DOHH2 (cell line): ENCODE data around the gene PICALM.

ENCODE experiments used
- H3F3A ChIP-seq: fragments of 200-600 bp; sonication (generic), shearing (Covaris generic); 2 replicates; pipeline ENCODE4 v1.6.0; 2016; ENCODE audit warnings: antibody characterized with exemption, mild to moderate bottlenecking; ENCODE audit not compliant: control insufficient read depth, insufficient read depth
- H3K27ac ChIP-seq: fragments of 200-600 bp; sonication (generic); 2 replicates; pipeline ENCODE4 v1.5.1; 2014; ENCODE audit warnings: low read depth, mild to moderate bottlenecking, low read length, moderate library complexity
- H3K27me3 ChIP-seq: fragments of 200-600 bp; sonication (generic); 2 replicates; pipeline ENCODE4 v1.6.1; 2014; ENCODE audit warnings: mild to moderate bottlenecking, low read length, mixed read lengths; ENCODE audit not compliant: control insufficient read depth
- H3K36me3 ChIP-seq: fragments of 200-600 bp; sonication (generic); 2 replicates; pipeline ENCODE4 v1.6.1; 2014; ENCODE audit warnings: mild to moderate bottlenecking, low read length, moderate library complexity, mixed read lengths; ENCODE audit not compliant: control insufficient read depth
- H3K4me1 ChIP-seq: fragments of 200-600 bp; sonication (generic); 2 replicates; pipeline ENCODE4 v1.6.1; 2014; ENCODE audit warnings: mild to moderate bottlenecking, low read length, mixed read lengths; ENCODE audit not compliant: control insufficient read depth
- H3K4me2 ChIP-seq: fragments of 200-600 bp; sonication (generic); 2 replicates; pipeline ENCODE4 v1.6.0; 2014; ENCODE audit warnings: mild to moderate bottlenecking, low read length, moderate library complexity
- H3K4me3 ChIP-seq: fragments of 200-600 bp; sonication (generic); 2 replicates; pipeline ENCODE4 v1.5.1; 2014; ENCODE audit warnings: mild to moderate bottlenecking, low read length, mixed read lengths
- H3K79me2 ChIP-seq: fragments of 200-600 bp; sonication (generic); 2 replicates; pipeline ENCODE4 v1.6.1; 2014; ENCODE audit warnings: mild to moderate bottlenecking, low read length, mixed read lengths; ENCODE audit not compliant: control insufficient read depth
- H3K9me2 ChIP-seq: fragments of 200-600 bp; sonication (generic); replicated peaks from 2 replicates; pipeline ENCODE4 v1.6.1; 2014; ENCODE audit warnings: mild to moderate bottlenecking, low read length, mixed read lengths; ENCODE audit not compliant: control insufficient read depth
- H3K9me3 ChIP-seq: fragments of 200-600 bp; sonication (generic); 2 replicates; pipeline ENCODE4 v1.6.1; 2014; ENCODE audit warnings: antibody characterized with exemption, low read length, mixed read lengths; ENCODE audit not compliant: control insufficient read depth, insufficient read depth
- H4K20me1 ChIP-seq: fragments of 200-600 bp; sonication (generic); 2 replicates; pipeline ENCODE4 v1.6.0; 2014; ENCODE audit warnings: low read depth, mild to moderate bottlenecking, antibody characterized with exemption, low read length, moderate library complexity; ENCODE audit not compliant: control insufficient read depth, insufficient read depth
- EZH2phosphoT487 ChIP-seq: fragments of 200-600 bp; sonication (generic); IDR thresholded peaks from 2 replicates; pipeline ENCODE4 v1.6.1; 2017; ENCODE audit warnings: borderline replicate concordance, mild to moderate bottlenecking, antibody characterized with exemption, low read length, moderate library complexity, mixed read lengths
- TF ChIP-seq, protein P1 (sequence below): fragments of 200-600 bp; sonication (generic); IDR thresholded peaks from one replicate; pipeline ENCODE4 v1.5.1; 2014; ENCODE audit warnings: antibody characterized with exemption, mild to moderate bottlenecking, low read depth, low read length; ENCODE audit not compliant: poor library complexity, severe bottlenecking

PICALM gene

DNA sequence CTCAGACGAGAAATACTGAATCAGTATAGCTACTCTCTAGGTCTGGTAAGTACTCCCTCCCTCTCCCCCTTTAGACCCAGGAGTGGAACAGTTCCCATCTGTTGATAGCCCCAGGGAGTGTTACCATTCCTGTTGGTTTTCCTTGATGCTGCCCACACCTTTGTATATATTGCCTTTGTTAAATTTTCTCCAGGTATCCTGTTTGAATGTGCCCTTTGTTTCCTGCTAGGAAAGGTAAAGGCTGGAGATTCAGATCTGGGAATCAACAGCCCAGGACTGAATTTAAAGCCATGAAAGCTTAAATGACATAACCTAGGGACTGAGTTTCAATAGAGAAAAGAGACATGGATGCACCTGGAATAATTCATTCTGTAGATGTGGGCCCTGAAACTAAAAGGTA, 145.4 kb downstream of the PICALM start:
- no peak overlapping the region for H3K27ac ChIP-seq
- H3K27me3 ChIP-seq: no peaks in the 10 kb centered on the region
- no peaks in the 10 kb centered on the region for H3K9me3 ChIP-seq
- no peak for TF ChIP-seq EZH2phosphoT487
- TF ChIP-seq, protein P1, sequence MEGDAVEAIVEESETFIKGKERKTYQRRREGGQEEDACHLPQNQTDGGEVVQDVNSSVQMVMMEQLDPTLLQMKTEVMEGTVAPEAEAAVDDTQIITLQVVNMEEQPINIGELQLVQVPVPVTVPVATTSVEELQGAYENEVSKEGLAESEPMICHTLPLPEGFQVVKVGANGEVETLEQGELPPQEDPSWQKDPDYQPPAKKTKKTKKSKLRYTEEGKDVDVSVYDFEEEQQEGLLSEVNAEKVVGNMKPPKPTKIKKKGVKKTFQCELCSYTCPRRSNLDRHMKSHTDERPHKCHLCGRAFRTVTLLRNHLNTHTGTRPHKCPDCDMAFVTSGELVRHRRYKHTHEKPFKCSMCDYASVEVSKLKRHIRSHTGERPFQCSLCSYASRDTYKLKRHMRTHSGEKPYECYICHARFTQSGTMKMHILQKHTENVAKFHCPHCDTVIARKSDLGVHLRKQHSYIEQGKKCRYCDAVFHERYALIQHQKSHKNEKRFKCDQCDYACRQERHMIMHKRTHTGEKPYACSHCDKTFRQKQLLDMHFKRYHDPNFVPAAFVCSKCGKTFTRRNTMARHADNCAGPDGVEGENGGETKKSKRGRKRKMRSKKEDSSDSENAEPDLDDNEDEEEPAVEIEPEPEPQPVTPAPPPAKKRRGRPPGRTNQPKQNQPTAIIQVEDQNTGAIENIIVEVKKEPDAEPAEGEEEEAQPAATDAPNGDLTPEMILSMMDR: no peak
- H3K9me2 ChIP-seq: no peaks in the 10 kb centered on the region
- H3K4me1 ChIP-seq: no peaks in the 10 kb centered on the region
- H4K20me1 ChIP-seq: no peaks in the 10 kb centered on the region
- no peak overlapping the region for H3K4me2 ChIP-seq
- no peak overlapping the region for H3K4me3 ChIP-seq
- no peaks in the 10 kb centered on the region for H3F3A ChIP-seq
- no peaks in the 10 kb centered on the region for H3K79me2 ChIP-seq
- no peaks in the 10 kb centered on the region for H3K36me3 ChIP-seq

GRCh38 chr11:85922367-85922766, 146.5 kb downstream of the PICALM start:
- no peak overlapping the region for H3K4me3 ChIP-seq
- no peak overlapping the region for H3K4me2 ChIP-seq
- H3K9me3 ChIP-seq: no peaks in the 10 kb centered on the region
- H3K27me3 ChIP-seq: no peaks in the 10 kb centered on the region
- no peaks in the 10 kb centered on the region for H4K20me1 ChIP-seq
- no peaks in the 10 kb centered on the region for H3F3A ChIP-seq
- TF ChIP-seq, protein P1: no peak
- TF ChIP-seq EZH2phosphoT487: no peak
- no peaks in the 10 kb centered on the region for H3K9me2 ChIP-seq
- H3K36me3 ChIP-seq: no peaks in the 10 kb centered on the region
- no peaks in the 10 kb centered on the region for H3K79me2 ChIP-seq
- no peaks in the 10 kb centered on the region for H3K4me1 ChIP-seq
- no peak overlapping the region for H3K27ac ChIP-seq

GRCh38 chr11:85918910-85919794, 149.7 kb downstream of the PICALM start:
- Histone ChIP-seq H3K9me3 (no peaks in the 10 kb centered on the region), H3K4me1 (no peaks in the 10 kb centered on the region), H3K4me3 (no peak overlapping the region), H3K27me3 (no peaks in the 10 kb centered on the region; the same call in 1 of the 2 replicates), H4K20me1 (no peaks in the 10 kb centered on the region), H3K4me2 (no peak overlapping the region), H3K79me2 (no peaks in the 10 kb centered on the region), H3K36me3 (no peaks in the 10 kb centered on the region), H3K9me2 (no peaks in the 10 kb centered on the region), H3K27ac (no peak overlapping the region), H3F3A (no peaks in the 10 kb centered on the region)
- TF ChIP-seq EZH2phosphoT487: no peak

DNA sequence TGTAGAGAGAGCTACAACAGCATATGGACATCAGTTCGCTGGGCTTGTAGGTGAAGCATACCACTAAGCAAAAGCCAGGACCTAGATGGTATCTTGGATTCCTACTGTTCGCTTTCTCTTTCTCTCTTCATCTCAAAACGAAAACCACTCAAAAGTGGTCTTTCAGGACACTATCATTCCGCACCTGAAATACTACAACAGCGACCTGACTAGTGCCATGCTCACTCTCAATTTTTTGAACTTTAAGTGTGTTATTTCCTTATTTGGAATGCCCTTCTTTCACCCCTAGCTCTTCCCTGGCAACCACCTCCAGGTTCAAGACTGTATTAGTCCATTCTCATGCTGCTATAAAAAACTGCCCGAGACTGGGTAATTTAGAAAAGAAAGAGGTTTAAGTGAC, 154.5 kb downstream of the PICALM start:
- no peak overlapping the region for H3K4me2 ChIP-seq
- no peaks in the 10 kb centered on the region for H3K79me2 ChIP-seq
- no peaks in the 10 kb centered on the region for H3K36me3 ChIP-seq
- H3K4me1 ChIP-seq: no peaks in the 10 kb centered on the region
- no peaks in the 10 kb centered on the region for H4K20me1 ChIP-seq
- TF ChIP-seq, protein P1: no peak
- no peak for TF ChIP-seq EZH2phosphoT487
- no peaks in the 10 kb centered on the region for H3K9me2 ChIP-seq
- H3F3A ChIP-seq: no peaks in the 10 kb centered on the region
- no peaks in the 10 kb centered on the region for H3K9me3 ChIP-seq
- H3K27ac ChIP-seq: no peak overlapping the region
- no peak overlapping the region for H3K4me3 ChIP-seq
- no peaks in the 10 kb centered on the region; the same call in 1 of the 2 replicates for H3K27me3 ChIP-seq
